IPS-NIHi7 (cell line): ENCODE measurements around the gene WNT10A.
"Not testable (repeated sequence)": the region's sequence is repeated elsewhere in the genome, so short reads cannot be mapped to it uniquely, and the experiment has no call there.

ENCODE experiments used
- DNase-seq: peaks from one replicate; pipeline ENCODE4 v3.0.0; 2012; ENCODE audit warnings: mixed read lengths; ENCODE audit errors: extremely low spot score

WNT10A gene

GRCh38 chr2:218880102-218880858 lies at the start of gene WNT10A:
TSS of gene WNT10A (plus strand) at chr2:218880852. CDS start at chr2:218880996, 144 bp downstream.
- DNase-seq = no peak

GRCh38 chr2:218831378-218831990 lies 49.2 kb upstream of the WNT10A start, which contains the start of gene PRKAG3:
TSS of gene PRKAG3 (minus strand) at chr2:218831803.
- no peak for DNase-seq

GRCh38 chr2:218832081-218832480 lies 48.6 kb upstream of the WNT10A start:
- DNase-seq = no peak

GRCh38 chr2:218832520-218832919 lies 48.1 kb upstream of the WNT10A start:
- no peak for DNase-seq

- no peak for DNase-seq
These were observed 47.5 kb upstream of the WNT10A start for GRCh38 chr2:218833023-218833609.

- DNase-seq = no peak
These were observed 46.0 kb upstream of the WNT10A start for GRCh38 chr2:218834685-218835084.

- DNase-seq = no peak
These were observed 43.2 kb upstream of the WNT10A start for GRCh38 chr2:218837495-218837894.

- DNase-seq = no peak
These were observed 41.2 kb upstream of the WNT10A start for GRCh38 chr2:218839430-218839829.

GRCh38 chr2:218839888-218840287 lies 40.8 kb upstream of the WNT10A start:
- DNase-seq = no peak

- DNase-seq = not testable (repeated sequence)
These were observed 36.3 kb upstream of the WNT10A start for GRCh38 chr2:218844334-218844733.

GRCh38 chr2:218846963-218847362 lies 33.7 kb upstream of the WNT10A start:
- not testable (repeated sequence) for DNase-seq

- no peak for DNase-seq
These were observed 30.9 kb upstream of the WNT10A start for GRCh38 chr2:218849721-218850120.

GRCh38 chr2:218850796-218851195 lies 29.9 kb upstream of the WNT10A start:
- DNase-seq = no peak

GRCh38 chr2:218851286-218851685 lies 29.4 kb upstream of the WNT10A start:
- DNase-seq = no peak

- DNase-seq = peak; percentile 67
These were observed 27.6 kb upstream of the WNT10A start for GRCh38 chr2:218852911-218853667.

- DNase-seq = no peak
These were observed 26.9 kb upstream of the WNT10A start for GRCh38 chr2:218853766-218854165.

GRCh38 chr2:218854860-218855259 lies 25.8 kb upstream of the WNT10A start:
- no peak for DNase-seq

- DNase-seq = no peak
These were observed 25.1 kb upstream of the WNT10A start for GRCh38 chr2:218855305-218856166.

GRCh38 chr2:218856167-218856895 lies 24.3 kb upstream of the WNT10A start:
- DNase-seq = no peak

GRCh38 chr2:218856896-218857243 lies 23.8 kb upstream of the WNT10A start:
- DNase-seq = no peak
